ENCODE measurements around the gene RPS27L.

GRCh38 chr15:63146684-63147083 is 10.6 kb downstream of the RPS27L start:
- TF ChIP-seq CTCF (IDR thresholded peaks at IDR 0.05) (no peak), POLR2A (IDR thresholded peaks at IDR 0.05) (no peak), EP300 (IDR thresholded peaks at IDR 0.05) (no peak)
